Tibial nerve (tissue), 4 donors: ENCODE results near the gene BARX1. TPM values are rescaled to one million over a fixed set of nuclear protein-coding genes. Genes with fewer than 3 reads are reported as not detected.

Source experiments
- DNase-seq, 2 donors: peaks; one replicate each; pipeline ENCODE4 v3.0.0-alpha.2; 2019; ENCODE audit warnings: low spot score in 2 of 2
- H3K27ac ChIP-seq, 4 donors: fragments of 200-600 bp; sonication (generic) in 3 of 4; one replicate each; pipeline ENCODE4 v1.5.1; 2017 to 2019; ENCODE audit warnings: mild to moderate bottlenecking in 1 of 4
- H3K27me3 ChIP-seq, 2 donors: fragments of 200-600 bp; sonication (generic) in 1 of 2; one replicate each; pipeline versions ENCODE4 v1.5.1 to v1.6.0; 2017 to 2019
- H3K36me3 ChIP-seq, 3 donors: fragments of 200-600 bp; sonication (generic); one replicate each; pipeline ENCODE4 v1.5.1; 2018 to 2019
- H3K4me1 ChIP-seq, 4 donors: fragments of 200-600 bp; sonication (generic) in 3 of 4; one replicate each; pipeline ENCODE4 v1.5.1; 2017 to 2019
- H3K4me3 ChIP-seq, 4 donors: fragments of 200-600 bp; sonication (generic) in 3 of 4; one replicate each; pipeline ENCODE4 v1.5.1; 2017 to 2019; ENCODE audit warnings: mild to moderate bottlenecking in 1 of 4, moderate library complexity in 1 of 4
- H3K9me3 ChIP-seq, 4 donors: fragments of 200-600 bp; sonication (generic) in 3 of 4; one replicate each; pipeline ENCODE4 v1.5.1; 2017 to 2019
- CTCF ChIP-seq, 5 experiments: fragments of 200-600 bp in 3 of 5; fragments of 450-650 bp in 2 of 5; sonication (generic) in 3 of 5; IDR thresholded peaks; one replicate each; pipeline ENCODE4 v1.5.1; 2016 to 2019; ENCODE audit warnings: antibody characterized with exemption in 5 of 5, mild to moderate bottlenecking in 3 of 5, moderate library complexity in 2 of 5
- EP300 ChIP-seq, 2 donors: sonication (generic); formaldehyde crosslinking; IDR thresholded peaks; one replicate each; pipeline ENCODE4 v1.6.1; 2017; ENCODE audit warnings: antibody characterized with exemption in 2 of 2, mild to moderate bottlenecking in 1 of 2
- POLR2A ChIP-seq, 2 donors: fragments of 450-650 bp; IDR thresholded peaks; one replicate each; pipeline ENCODE4 v1.6.1; 2017; ENCODE audit warnings: antibody characterized with exemption in 2 of 2, mild to moderate bottlenecking in 2 of 2, moderate library complexity in 2 of 2
- WGBS, 2 donors: methylation state at CpG; one replicate each; pipeline ENCODE4 v1.1.5; 2018; 5-methylcytosine and 5-hydroxymethylcytosine counted together
- total RNA-seq, 4 donors: library from RNA; depleted of rRNA; stranded (reverse); fragments of >200 nt; gene quantifications; one replicate each; pipeline ENCODE4 v1.1.0, GENCODE V29; 2016

Gene BARX1
- total RNA-seq, 4 donors from 2014 or later, result not detected

DNA sequence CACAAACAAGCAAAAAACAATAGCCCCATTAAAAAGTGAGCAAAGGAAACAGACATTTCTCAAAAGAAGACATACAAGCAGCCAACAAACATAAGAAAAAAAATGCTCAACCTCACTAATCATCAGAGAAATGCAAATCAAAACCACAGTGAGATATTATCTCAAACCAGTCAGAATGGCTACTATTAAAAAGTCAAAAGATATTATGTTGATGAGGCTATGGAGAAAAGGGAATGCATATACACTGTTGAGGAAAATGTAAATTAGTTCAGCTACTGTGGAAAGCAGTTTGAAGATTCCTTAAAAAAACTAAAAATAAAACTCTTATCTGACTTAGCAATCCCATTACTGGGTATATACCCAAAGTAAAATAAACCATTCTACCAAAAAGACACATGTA is 28.7 kb upstream of the BARX1 start:
- peaks cover 0 to 25% (median 8%) of the 10 kb centered on the region in 4 donors for H3K9me3 ChIP-seq
- DNase-seq, result no peak
- no peak overlapping the region for H3K27ac ChIP-seq
- H3K36me3 ChIP-seq, result no peaks in the 10 kb centered on the region
- no peak for TF ChIP-seq EP300 (IDR thresholded peaks at IDR 0.05)
- TF ChIP-seq CTCF (IDR thresholded peaks at IDR 0.05), result no peak
- no peaks in the 10 kb centered on the region for H3K27me3 ChIP-seq
- H3K4me3 ChIP-seq, result no peak overlapping the region
- H3K4me1 ChIP-seq, result no peaks in the 10 kb centered on the region

DNA sequence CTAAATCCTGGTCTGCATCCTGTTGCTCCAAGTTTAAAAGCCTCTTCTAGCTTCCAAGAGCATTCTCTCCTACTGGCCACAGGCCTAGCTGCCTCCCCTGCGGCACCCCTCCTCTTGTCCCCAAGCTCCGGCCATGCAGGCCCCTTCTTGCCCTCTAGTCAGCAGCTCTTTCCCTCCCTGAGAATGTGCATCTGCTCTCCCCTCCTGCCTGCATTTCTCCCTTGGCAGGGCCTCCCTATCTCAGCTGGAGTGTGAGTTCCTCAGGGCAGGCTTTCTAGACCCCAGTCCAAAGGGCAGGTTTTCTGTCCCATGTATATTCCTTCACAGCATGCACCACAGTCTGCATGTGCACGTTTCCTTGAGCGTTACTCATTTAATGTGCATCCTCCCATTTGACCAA is 24.6 kb upstream of the BARX1 start:
- 52 to 62% methylated on average over 4 of the region's 4 CpGs for WGBS, 2 donors
- no peak for DNase-seq

GRCh38 chr9:93978551-93978950 is 23.4 kb upstream of the BARX1 start:
- H3K4me1 ChIP-seq, result no peaks in the 10 kb centered on the region
- no peak overlapping the region for H3K4me3 ChIP-seq
- DNase-seq, result no peak
- WGBS, 2 donors, result 82 to 91% methylated on average over 2 of the region's 2 CpGs
- TF ChIP-seq POLR2A (IDR thresholded peaks at IDR 0.05) (no peak), CTCF (IDR thresholded peaks at IDR 0.05) (no peak), EP300 (IDR thresholded peaks at IDR 0.05) (no peak)
- peaks cover 0 to 4% (median under 1%) of the 10 kb centered on the region in 4 donors for H3K9me3 ChIP-seq
- H3K27me3 ChIP-seq, result no peaks in the 10 kb centered on the region
- H3K36me3 ChIP-seq, result no peaks in the 10 kb centered on the region
- no peak overlapping the region for H3K27ac ChIP-seq

More for the DNA sequence above, 24.6 kb upstream of the BARX1 start:
- Histone ChIP-seq H3K36me3 (no peaks in the 10 kb centered on the region), H3K4me3 (no peak overlapping the region), H3K27ac (no peak overlapping the region), H3K27me3 (no peaks in the 10 kb centered on the region), H3K9me3 (peaks cover 0 to 3% (median 0%) of the 10 kb centered on the region in 4 donors), H3K4me1 (no peaks in the 10 kb centered on the region)
- TF ChIP-seq POLR2A (IDR thresholded peaks at IDR 0.05) (no peak), CTCF (IDR thresholded peaks at IDR 0.05) (no peak), EP300 (IDR thresholded peaks at IDR 0.05) (no peak)

- Histone ChIP-seq H3K9me3 (peaks cover 0 to 15% (median 2%) of the 10 kb centered on the region in 4 donors), H3K27ac (no peak overlapping the region), H3K4me3 (no peak overlapping the region), H3K36me3 (no peaks in the 10 kb centered on the region), H3K27me3 (no peaks in the 10 kb centered on the region), H3K4me1 (no peaks in the 10 kb centered on the region)
- 65 to 75% methylated on average over 5 of the region's 5 CpGs for WGBS, 2 donors
- no peak for DNase-seq
- TF ChIP-seq POLR2A (IDR thresholded peaks at IDR 0.05) (no peak), EP300 (IDR thresholded peaks at IDR 0.05) (no peak), CTCF (IDR thresholded peaks at IDR 0.05) (no peak)
Measured at GRCh38 chr9:93976973-93977372, 21.8 kb upstream of the BARX1 start.

- 83 to 84% methylated on average over 3 of the region's 3 CpGs for WGBS, 2 donors
- no peak overlapping the region for H3K27ac ChIP-seq
- no peak overlapping the region for H3K4me3 ChIP-seq
- no peaks in the 10 kb centered on the region for H3K27me3 ChIP-seq
- no peaks in the 10 kb centered on the region for H3K36me3 ChIP-seq
- peaks cover 0 to 17% (median 2%) of the 10 kb centered on the region in 4 donors for H3K9me3 ChIP-seq
- TF ChIP-seq POLR2A (IDR thresholded peaks at IDR 0.05), result no peak
- TF ChIP-seq CTCF (IDR thresholded peaks at IDR 0.05), result no peak
- no peak for TF ChIP-seq EP300 (IDR thresholded peaks at IDR 0.05)
- H3K4me1 ChIP-seq, result no peaks in the 10 kb centered on the region
- DNase-seq, result no peak
Measured at GRCh38 chr9:93976081-93976480, 20.9 kb upstream of the BARX1 start.
